Measurements from ENCODE around the gene SLC44A2.

The SLC44A2 gene

GRCh38 chr19:10692673-10693264 lies 67.4 kb downstream of the SLC44A2 start:
- Histone ChIP-seq H3K4me1 (ENCODE audit: control insufficient read depth, insufficient read depth, low read length) (peaks cover 3% of the 10 kb centered on the region; the same call in 1 of the 2 replicates), H3K36me3 (ENCODE audit: control insufficient read depth in 2 of 2, insufficient read depth in 1 of 2, low read length in 2 of 2) (peaks cover 12 to 51% of the 10 kb centered on the region in 2 experiments), H3K9me3 (ENCODE audit: control insufficient read depth, insufficient read depth, low read depth, low read length) (no peaks in the 10 kb centered on the region), H3K27ac (ENCODE audit: extremely low read depth, low read depth, low read length) (no peak overlapping the region), H3K4me3 (ENCODE audit: low read depth, low read length) (no peak overlapping the region)
- TF ChIP-seq, protein P1, sequence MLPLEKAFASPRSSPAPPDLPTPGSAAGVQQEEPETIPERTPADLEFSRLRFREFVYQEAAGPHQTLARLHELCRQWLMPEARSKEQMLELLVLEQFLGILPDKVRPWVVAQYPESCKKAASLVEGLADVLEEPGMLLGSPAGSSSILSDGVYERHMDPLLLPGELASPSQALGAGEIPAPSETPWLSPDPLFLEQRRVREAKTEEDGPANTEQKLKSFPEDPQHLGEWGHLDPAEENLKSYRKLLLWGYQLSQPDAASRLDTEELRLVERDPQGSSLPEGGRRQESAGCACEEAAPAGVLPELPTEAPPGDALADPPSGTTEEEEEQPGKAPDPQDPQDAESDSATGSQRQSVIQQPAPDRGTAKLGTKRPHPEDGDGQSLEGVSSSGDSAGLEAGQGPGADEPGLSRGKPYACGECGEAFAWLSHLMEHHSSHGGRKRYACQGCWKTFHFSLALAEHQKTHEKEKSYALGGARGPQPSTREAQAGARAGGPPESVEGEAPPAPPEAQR (tag by site-specific recombination; IDR thresholded peaks at IDR 0.05): no peak
- TF ChIP-seq ZNF76 (tag by site-specific recombination; IDR thresholded peaks at IDR 0.05; ENCODE audit: borderline replicate concordance, low read depth): 0 out of 2 replicates have a peak, but pooled peaks have one; percentile 16
- TF ChIP-seq SCRT1 (tag by site-specific recombination; IDR thresholded peaks at IDR 0.05; ENCODE audit: borderline replicate concordance): no peak
- TF ChIP-seq ZBTB17 (tag by site-specific recombination; IDR thresholded peaks at IDR 0.05): peak; percentile 30; the same call in 1 of the 2 replicates
- TF ChIP-seq ZNF175 (tag by site-specific recombination; IDR thresholded peaks at IDR 0.05): no peak
- TF ChIP-seq, protein P2, sequence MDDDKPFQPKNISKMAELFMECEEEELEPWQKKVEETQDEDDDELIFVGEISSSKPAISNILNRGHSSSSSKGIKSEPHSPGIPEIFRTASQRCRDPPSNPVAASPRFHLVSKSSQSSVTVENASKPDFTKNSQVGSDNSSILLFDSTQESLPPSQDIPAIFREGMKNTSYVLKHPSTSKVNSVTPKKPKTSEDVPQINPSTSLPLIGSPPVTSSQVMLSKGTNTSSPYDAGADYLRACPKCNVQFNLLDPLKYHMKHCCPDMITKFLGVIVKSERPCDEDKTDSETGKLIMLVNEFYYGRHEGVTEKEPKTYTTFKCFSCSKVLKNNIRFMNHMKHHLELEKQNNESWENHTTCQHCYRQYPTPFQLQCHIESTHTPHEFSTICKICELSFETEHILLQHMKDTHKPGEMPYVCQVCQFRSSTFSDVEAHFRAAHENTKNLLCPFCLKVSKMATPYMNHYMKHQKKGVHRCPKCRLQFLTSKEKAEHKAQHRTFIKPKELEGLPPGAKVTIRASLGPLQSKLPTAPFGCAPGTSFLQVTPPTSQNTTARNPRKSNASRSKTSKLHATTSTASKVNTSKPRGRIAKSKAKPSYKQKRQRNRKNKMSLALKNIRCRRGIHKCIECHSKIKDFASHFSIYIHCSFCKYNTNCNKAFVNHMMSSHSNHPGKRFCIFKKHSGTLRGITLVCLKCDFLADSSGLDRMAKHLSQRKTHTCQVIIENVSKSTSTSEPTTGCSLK (tag by site-specific recombination; IDR thresholded peaks at IDR 0.05): no peak
- no peak for TF ChIP-seq ZIC2 (tag by site-specific recombination; IDR thresholded peaks at IDR 0.05)
- TF ChIP-seq ZNF16 (tag by site-specific recombination; IDR thresholded peaks at IDR 0.05; ENCODE audit: low read depth): peak; percentile 67; the same call in 1 of the 2 replicates
- TF ChIP-seq ZNF148 (tag by site-specific recombination; IDR thresholded peaks at IDR 0.05; ENCODE audit: borderline replicate concordance): no peak
- TF ChIP-seq OSR2 (tag by site-specific recombination; IDR thresholded peaks at IDR 0.05): peak; percentile 42; the same call in 1 of the 2 replicates
- no peak for TF ChIP-seq ZNF423 (tag by site-specific recombination; IDR thresholded peaks at IDR 0.05)
- TF ChIP-seq PATZ1 (tag by site-specific recombination; IDR thresholded peaks at IDR 0.05): peak; percentile 42; the same call in 1 of the 2 replicates
- TF ChIP-seq IKZF3 (tag by site-specific recombination; IDR thresholded peaks at IDR 0.05): peak; percentile 13; the same call in 1 of the 2 replicates
- TF ChIP-seq WT1 (tag by site-specific recombination; IDR thresholded peaks at IDR 0.05): no peak
- TF ChIP-seq GLI2 (tag by site-specific recombination; IDR thresholded peaks at IDR 0.05; ENCODE audit: borderline replicate concordance, low read depth): no peak
- POLR2A ChIA-PET: no interaction called here
- CTCF ChIA-PET: interaction anchor here (0.6 to 10.6 kb wide), 5 partner anchors 23 to 275 kb away, joined by 3 to 165 read pairs (median 3); no protein-coding TSS in a partner anchor
